Activated CD4-positive, alpha-beta memory T cell treated with anti-CD3 and anti-CD28 coated beads, Interleukin-2, amount 10 ng/mL, durations not matched to agents 7 days and 5 days (primary cell): ENCODE measurements around the gene ZC3H11A. TPM values are rescaled to one million over a fixed set of nuclear protein-coding genes. Genes with fewer than 3 reads are reported as not detected.

Source experiments
- CTCF ChIA-PET: fragments of 350-600 bp; sonication (Branson Sonifier 250); formaldehyde crosslinking; loops from one replicate; lab custom pipeline; 2021; ENCODE audit warnings: antibody characterized with exemption, inconsistent platforms; lab: Charles Lee
- POLR2A ChIA-PET: fragments of 350-600 bp; sonication (Branson Sonifier 250); formaldehyde crosslinking; loops from one replicate; lab custom pipeline; 2021; ENCODE audit warnings: antibody characterized with exemption; lab: Charles Lee
- DNase-seq: peaks from one replicate; pipeline ENCODE4 v3.0.0-alpha.2; 2020
- H3K27ac Mint-ChIP-seq: one replicate; pipeline ENCODE4 v1.8.0; 2021; ENCODE audit warnings: mild to moderate bottlenecking, mixed read lengths
- H3K27me3 Mint-ChIP-seq: one replicate; pipeline ENCODE4 v1.8.0; 2021; ENCODE audit warnings: mixed read lengths
- H3K36me3 Mint-ChIP-seq: one replicate; pipeline ENCODE4 v1.8.0; 2021; ENCODE audit warnings: low read depth, mixed read lengths
- H3K4me1 Mint-ChIP-seq: one replicate; pipeline ENCODE4 v1.8.0; 2021; ENCODE audit warnings: mixed read lengths
- H3K4me3 Mint-ChIP-seq: one replicate; pipeline ENCODE4 v1.8.0; 2021; ENCODE audit warnings: mild to moderate bottlenecking, mixed read lengths
- H3K9me3 Mint-ChIP-seq: one replicate; pipeline ENCODE4 v1.8.0; 2021; ENCODE audit warnings: mixed read lengths
- total RNA-seq, 2 experiments: library from RNA; stranded (reverse); gene quantifications; one replicate each; pipeline ENCODE4 v1.2.3, GENCODE V29; 2021

ZC3H11A gene
- total RNA-seq, 2 experiments from 2014 or later = 99.1 to 101 TPM

GRCh38 chr1:203765029-203765837, 30.2 kb upstream of the ZC3H11A start, which contains the start of gene LAX1:
Gene LAX1, plus strand, starts transcription at chr1:203765183. Its CDS starts 383 bp downstream, at chr1:203765566.
- ChIA-PET CTCF (interaction anchor here (0.5 to 2.2 kb wide), 15 partner anchors 10 to 445 kb away, joined by 3 to 7 read pairs (median 3); partner anchors contain the start of gene ATP2B4), POLR2A (interaction anchor here (0.5 to 4.0 kb wide), 47 partner anchors 8 to 812 kb away, joined by 3 to 55 read pairs (median 5); partner anchors contain the start of genes ATP2B4, TMEM183A, ZBED6 and ZC3H11A)
- peak; percentile 87 for DNase-seq
- Mint-ChIP-seq H3K27me3 (no peaks in the 10 kb centered on the region), H3K27ac (peak within 1 kb of the TSS; percentile 100), H3K36me3 (peaks cover 21% of the 10 kb centered on the region), H3K9me3 (no peaks in the 10 kb centered on the region), H3K4me3 (peak within 1 kb of the TSS; percentile 95), H3K4me1 (peaks cover 54% of the 10 kb centered on the region)

- H3K36me3 Mint-ChIP-seq = peaks cover 42% of the 10 kb centered on the region
- CTCF ChIA-PET = no interaction called here
- POLR2A ChIA-PET = interaction anchor here (0.6 kb wide), 1 partner anchor 790 kb away, joined by 3 read pairs; no protein-coding TSS in a partner anchor
- H3K9me3 Mint-ChIP-seq = no peaks in the 10 kb centered on the region
- no peak for DNase-seq
- no peak overlapping the region for H3K4me3 Mint-ChIP-seq
- H3K27ac Mint-ChIP-seq = peak overlapping the region; percentile 24
- no peaks in the 10 kb centered on the region for H3K27me3 Mint-ChIP-seq
- peaks cover 55% of the 10 kb centered on the region for H3K4me1 Mint-ChIP-seq
Measured at GRCh38 chr1:203768256-203768655, 27.2 kb upstream of the ZC3H11A start.

GRCh38 chr1:203769505-203770343, 25.7 kb upstream of the ZC3H11A start:
- H3K27ac Mint-ChIP-seq = no peak overlapping the region
- no peak overlapping the region for H3K4me3 Mint-ChIP-seq
- DNase-seq = no peak
- POLR2A ChIA-PET = interaction anchor here (1.7 kb wide), 1 partner anchor 12 kb away, joined by 4 read pairs; no protein-coding TSS in a partner anchor
- no peaks in the 10 kb centered on the region for H3K27me3 Mint-ChIP-seq
- no peaks in the 10 kb centered on the region for H3K9me3 Mint-ChIP-seq
- peaks cover 40% of the 10 kb centered on the region for H3K4me1 Mint-ChIP-seq
- H3K36me3 Mint-ChIP-seq = peaks cover 54% of the 10 kb centered on the region
- CTCF ChIA-PET = interaction anchor here (0.6 kb wide), 2 partner anchors 157 to 782 kb away, joined by 3 to 5 read pairs; no protein-coding TSS in a partner anchor

DNA sequence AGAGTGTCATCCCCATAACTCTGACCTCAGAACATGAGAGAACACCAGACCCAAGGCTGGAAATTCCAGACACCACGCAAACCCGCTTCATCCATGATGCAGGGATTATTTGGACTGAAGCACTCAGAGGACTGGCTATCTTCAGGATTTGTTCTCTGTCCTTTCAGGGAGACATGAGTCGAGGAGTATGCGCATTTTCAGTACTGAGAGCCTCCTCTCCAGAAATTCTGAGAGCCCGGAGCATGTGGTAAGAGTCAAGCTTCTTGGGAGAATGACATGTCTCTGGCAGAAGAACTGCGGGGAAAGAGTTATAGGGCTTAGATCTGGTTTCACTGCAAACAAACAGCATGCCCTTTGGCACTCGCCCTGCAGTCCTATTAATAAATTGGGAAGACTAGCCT, 23.5 kb upstream of the ZC3H11A start:
- CTCF ChIA-PET = no interaction called here
- Mint-ChIP-seq H3K27ac (no peak overlapping the region), H3K4me1 (peaks cover 29% of the 10 kb centered on the region), H3K36me3 (peaks cover 63% of the 10 kb centered on the region), H3K27me3 (no peaks in the 10 kb centered on the region), H3K4me3 (no peak overlapping the region), H3K9me3 (no peaks in the 10 kb centered on the region)
- no peak for DNase-seq
- POLR2A ChIA-PET = interaction anchor here (0.7 kb wide), 1 partner anchor 409 kb away, joined by 3 read pairs; no protein-coding TSS in a partner anchor

DNA sequence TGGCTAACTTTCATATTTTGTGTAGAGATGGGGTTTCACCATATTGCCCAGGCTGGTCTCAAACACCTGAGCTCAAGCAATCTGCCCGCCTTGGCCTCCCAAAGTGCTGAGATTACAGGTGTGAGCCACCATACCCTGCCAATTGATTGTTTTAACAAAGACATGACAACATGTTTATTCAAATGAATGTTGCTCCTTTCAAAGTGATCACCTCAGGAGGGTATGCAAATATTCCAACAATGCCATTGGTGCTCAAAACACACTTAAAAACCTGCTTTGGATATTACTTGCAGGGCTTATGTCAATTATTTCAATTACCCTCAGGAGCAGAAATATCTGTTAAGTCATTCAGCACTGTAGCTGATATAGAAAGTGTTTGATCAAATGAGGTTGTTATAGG, 22.6 kb upstream of the ZC3H11A start:
- ChIA-PET POLR2A (interaction anchor here (0.7 kb wide), 1 partner anchor 8 kb away, joined by 3 read pairs; the partner anchor contains the start of gene LAX1), CTCF (no interaction called here)
- peaks cover 22% of the 10 kb centered on the region for H3K4me1 Mint-ChIP-seq
- H3K4me3 Mint-ChIP-seq = no peak overlapping the region
- H3K27me3 Mint-ChIP-seq = no peaks in the 10 kb centered on the region
- H3K36me3 Mint-ChIP-seq = peaks cover 63% of the 10 kb centered on the region
- H3K27ac Mint-ChIP-seq = no peak overlapping the region
- H3K9me3 Mint-ChIP-seq = no peaks in the 10 kb centered on the region
- no peak for DNase-seq

GRCh38 chr1:203776636-203777035, 18.8 kb upstream of the ZC3H11A start:
- POLR2A ChIA-PET = interaction anchor here (3.0 kb wide), 1 partner anchor 12 kb away, joined by 14 read pairs; the partner anchor contains the start of gene LAX1
- no peak overlapping the region for H3K27ac Mint-ChIP-seq
- CTCF ChIA-PET = interaction anchor here (1.4 kb wide), 1 partner anchor 12 kb away, joined by 4 read pairs; no protein-coding TSS in a partner anchor
- peaks cover 48% of the 10 kb centered on the region for H3K36me3 Mint-ChIP-seq
- peaks cover 2% of the 10 kb centered on the region for H3K4me1 Mint-ChIP-seq
- no peak overlapping the region for H3K4me3 Mint-ChIP-seq
- H3K27me3 Mint-ChIP-seq = no peaks in the 10 kb centered on the region
- DNase-seq = no peak
- no peaks in the 10 kb centered on the region for H3K9me3 Mint-ChIP-seq

DNA sequence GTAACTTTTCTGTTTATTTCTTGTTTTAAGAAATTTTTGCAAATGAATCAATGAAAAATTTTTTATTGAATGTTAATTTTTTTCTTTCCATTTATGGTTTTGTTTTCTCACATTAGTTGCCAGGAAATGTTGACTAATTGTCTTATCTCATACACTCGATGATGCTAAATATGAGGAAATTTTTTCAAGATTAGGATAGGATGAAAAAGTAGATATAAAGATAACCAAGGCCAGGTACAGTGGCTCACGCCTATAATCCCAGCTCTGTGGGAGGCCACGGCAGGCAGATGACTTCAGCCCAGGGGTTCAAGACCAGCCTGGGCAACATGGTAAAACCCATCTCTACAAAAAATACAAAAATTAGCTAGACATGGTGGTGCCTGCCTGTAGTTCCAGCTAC, 17.8 kb upstream of the ZC3H11A start:
- CTCF ChIA-PET = interaction anchor here (1.3 to 1.4 kb wide), 2 partner anchors 9 to 11 kb away, joined by 4 read pairs; no protein-coding TSS in a partner anchor
- no peak overlapping the region for H3K27ac Mint-ChIP-seq

GRCh38 chr1:203778146-203778545, 17.3 kb upstream of the ZC3H11A start:
- no peak for DNase-seq
- ChIA-PET CTCF (interaction anchor here (1.3 kb wide), 1 partner anchor 8 kb away, joined by 4 read pairs; no protein-coding TSS in a partner anchor), POLR2A (no interaction called here)
- Mint-ChIP-seq H3K9me3 (no peaks in the 10 kb centered on the region), H3K27ac (no peak overlapping the region), H3K27me3 (no peaks in the 10 kb centered on the region), H3K4me1 (peaks cover 2% of the 10 kb centered on the region), H3K36me3 (peaks cover 38% of the 10 kb centered on the region), H3K4me3 (no peak overlapping the region)

More for the DNA sequence above, 17.8 kb upstream of the ZC3H11A start:
- DNase-seq = no peak
- POLR2A ChIA-PET = interaction anchor here (3.0 kb wide), 1 partner anchor 12 kb away, joined by 14 read pairs; the partner anchor contains the start of gene LAX1
- Mint-ChIP-seq H3K4me3 (no peak overlapping the region), H3K36me3 (peaks cover 43% of the 10 kb centered on the region), H3K9me3 (no peaks in the 10 kb centered on the region), H3K27me3 (no peaks in the 10 kb centered on the region), H3K4me1 (peaks cover 2% of the 10 kb centered on the region)

DNA sequence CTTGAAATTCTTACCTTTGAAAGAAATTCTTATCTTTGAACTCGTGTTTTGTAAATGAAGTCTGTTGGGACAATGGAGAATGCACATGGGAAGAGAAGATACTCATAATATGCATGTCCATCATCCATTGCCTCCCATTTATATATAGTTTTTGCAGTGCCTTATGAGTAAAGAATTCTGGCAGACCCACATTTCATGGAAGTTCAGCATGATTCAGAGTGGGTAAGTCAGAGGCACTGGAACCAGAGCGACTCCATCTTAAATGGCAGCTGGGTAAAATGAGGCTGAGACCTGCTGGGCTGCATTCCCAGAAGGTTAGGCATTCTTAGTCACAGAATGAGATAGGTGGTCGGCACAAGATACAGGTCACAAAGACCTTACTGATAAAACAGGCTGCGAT, 16.6 kb upstream of the ZC3H11A start:
- CTCF ChIA-PET = no interaction called here
- no peak overlapping the region for H3K27ac Mint-ChIP-seq
- H3K9me3 Mint-ChIP-seq = no peaks in the 10 kb centered on the region
- DNase-seq = no peak
- no peak overlapping the region for H3K4me3 Mint-ChIP-seq
- POLR2A ChIA-PET = no interaction called here
- peaks cover 2% of the 10 kb centered on the region for H3K4me1 Mint-ChIP-seq
- H3K27me3 Mint-ChIP-seq = no peaks in the 10 kb centered on the region
- H3K36me3 Mint-ChIP-seq = peaks cover 36% of the 10 kb centered on the region

- H3K36me3 Mint-ChIP-seq = peaks cover 5% of the 10 kb centered on the region
- no peak overlapping the region for H3K27ac Mint-ChIP-seq
- no peaks in the 10 kb centered on the region for H3K4me1 Mint-ChIP-seq
- ChIA-PET CTCF (no interaction called here), POLR2A (interaction anchor here (2.4 kb wide), 1 partner anchor 17 kb away, joined by 9 read pairs; the partner anchor contains the start of gene LAX1)
- no peaks in the 10 kb centered on the region for H3K9me3 Mint-ChIP-seq
- H3K4me3 Mint-ChIP-seq = no peak overlapping the region
- no peak for DNase-seq
- peaks cover 4% of the 10 kb centered on the region for H3K27me3 Mint-ChIP-seq
Measured at GRCh38 chr1:203781962-203782361, 13.5 kb upstream of the ZC3H11A start.

DNA sequence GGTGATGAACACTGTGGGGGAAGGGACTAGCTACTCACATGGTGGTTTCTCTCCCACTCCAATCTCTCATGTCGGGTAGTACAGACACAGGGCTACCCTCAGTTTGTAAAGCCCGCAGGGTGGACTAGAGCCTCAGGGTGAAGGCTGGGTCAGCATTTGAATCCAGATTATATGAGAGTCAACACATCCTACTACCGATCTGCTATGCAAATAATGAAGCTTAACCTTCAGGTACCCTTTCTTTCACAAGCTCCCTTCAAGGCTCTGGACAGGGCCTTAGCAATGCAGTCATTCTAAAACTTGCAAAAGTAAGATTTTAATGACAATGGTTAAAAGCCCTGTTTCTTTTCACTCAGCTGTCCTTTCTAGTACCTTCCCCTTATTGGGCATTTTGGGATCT, 5.5 kb upstream of the ZC3H11A start:
- ChIA-PET CTCF (no interaction called here), POLR2A (interaction anchor here (1.1 to 1.3 kb wide), 2 partner anchors 25 to 77 kb away, joined by 3 to 4 read pairs; partner anchors contain the start of gene LAX1)
- Mint-ChIP-seq H3K36me3 (no peaks in the 10 kb centered on the region), H3K4me3 (no peak overlapping the region), H3K4me1 (peaks cover 3% of the 10 kb centered on the region), H3K27ac (no peak overlapping the region), H3K9me3 (no peaks in the 10 kb centered on the region), H3K27me3 (peaks cover 3% of the 10 kb centered on the region)
- DNase-seq = no peak

GRCh38 chr1:203791498-203791897, 3.9 kb upstream of the ZC3H11A start:
- Mint-ChIP-seq H3K4me1 (peaks cover 11% of the 10 kb centered on the region), H3K9me3 (no peaks in the 10 kb centered on the region), H3K4me3 (no peak overlapping the region), H3K27ac (no peak overlapping the region), H3K36me3 (peaks cover 7% of the 10 kb centered on the region), H3K27me3 (no peaks in the 10 kb centered on the region)
- DNase-seq = no peak
- POLR2A ChIA-PET = interaction anchor here (2.1 kb wide), 1 partner anchor 26 kb away, joined by 13 read pairs; the partner anchor contains the start of gene LAX1
- CTCF ChIA-PET = interaction anchor here (1.4 kb wide), 1 partner anchor 16 kb away, joined by 3 read pairs; no protein-coding TSS in a partner anchor
